Measurements from ENCODE around the gene PDE4D.
"Not testable (repeated sequence)": the region's sequence is repeated elsewhere in the genome, so short reads cannot be mapped to it uniquely, and the experiment has no call there.

The PDE4D gene

GRCh38 chr5:59001716-59002115 is 891.8 kb downstream of the PDE4D start:
- DNase-seq (ENCODE audit: low read depth), result no peak

GRCh38 chr5:59001154-59001553 is 892.4 kb downstream of the PDE4D start:
- DNase-seq (ENCODE audit: low read depth), result no peak

GRCh38 chr5:59000211-59000610 is 893.3 kb downstream of the PDE4D start:
- DNase-seq (ENCODE audit: low read depth), result no peak

GRCh38 chr5:58999804-59000203 is 893.7 kb downstream of the PDE4D start:
- DNase-seq (ENCODE audit: low read depth), result no peak

- DNase-seq (ENCODE audit: low read depth), result no peak
Observed at GRCh38 chr5:58998544-58998943, 895.0 kb downstream of the PDE4D start.

- DNase-seq (ENCODE audit: low read depth), result not testable (repeated sequence)
Observed at GRCh38 chr5:58995779-58996178, 897.7 kb downstream of the PDE4D start.

- no peak for DNase-seq (ENCODE audit: low read depth)
Observed at GRCh38 chr5:58993461-58993860, 900.1 kb downstream of the PDE4D start.

- no peak for DNase-seq (ENCODE audit: low read depth)
Observed at GRCh38 chr5:58988938-58989337, 904.6 kb downstream of the PDE4D start.

- DNase-seq (ENCODE audit: low read depth), result no peak
Observed at GRCh38 chr5:58987193-58987592, 906.3 kb downstream of the PDE4D start.

- DNase-seq (ENCODE audit: low read depth), result no peak
Observed at GRCh38 chr5:58986281-58986680, 907.2 kb downstream of the PDE4D start.

GRCh38 chr5:58985759-58986158 is 907.8 kb downstream of the PDE4D start:
- DNase-seq (ENCODE audit: low read depth), result no peak

GRCh38 chr5:58985311-58985710 is 908.2 kb downstream of the PDE4D start:
- no peak for DNase-seq (ENCODE audit: low read depth)

- no peak for DNase-seq (ENCODE audit: low read depth)
Observed at GRCh38 chr5:58983526-58984452, 909.7 kb downstream of the PDE4D start.

GRCh38 chr5:58980890-58981289 is 912.6 kb downstream of the PDE4D start:
- no peak for DNase-seq (ENCODE audit: low read depth)

GRCh38 chr5:58979090-58979489 is 914.4 kb downstream of the PDE4D start:
- no peak for DNase-seq (ENCODE audit: low read depth)

GRCh38 chr5:58974601-58975000 is 918.9 kb downstream of the PDE4D start:
- DNase-seq (ENCODE audit: low read depth), result no peak

- no peak for DNase-seq (ENCODE audit: low read depth)
Observed at GRCh38 chr5:58974083-58974482, 919.4 kb downstream of the PDE4D start.

GRCh38 chr5:58972301-58972700 is 921.2 kb downstream of the PDE4D start:
- no peak for DNase-seq (ENCODE audit: low read depth)

- DNase-seq (ENCODE audit: low read depth), result no peak
Observed at GRCh38 chr5:58970766-58971165, 922.8 kb downstream of the PDE4D start.

GRCh38 chr5:58969795-58970194 is 923.7 kb downstream of the PDE4D start:
- DNase-seq (ENCODE audit: low read depth), result no peak

GRCh38 chr5:58969253-58969652 is 924.3 kb downstream of the PDE4D start:
- no peak for DNase-seq (ENCODE audit: low read depth)

GRCh38 chr5:58968350-58968749 is 925.2 kb downstream of the PDE4D start:
- no peak for DNase-seq (ENCODE audit: low read depth)

GRCh38 chr5:58967597-58968281 is 925.8 kb downstream of the PDE4D start:
- DNase-seq (ENCODE audit: low read depth), result no peak

Measured in activated T-helper 9 cell treated with anti-CD3 and anti-CD28 coated beads, Interleukin-2, amount 50 U/mL, for 16 hours (primary cell).